Lower leg skin (tissue), 3 donors: ENCODE measurements around the gene PHIP.

Source experiments
- POLR2A ChIP-seq, 2 donors: fragments of 450-650 bp; IDR thresholded peaks; one replicate each; pipeline ENCODE4 v1.6.1; 2016 to 2017; ENCODE audit warnings: antibody characterized with exemption in 2 of 2, mild to moderate bottlenecking in 1 of 2, moderate library complexity in 1 of 2
- TF ChIP-seq, protein P1 (sequence below), 3 donors: fragments of 450-650 bp; IDR thresholded peaks; one replicate each; pipeline ENCODE4 v1.5.1; 2016; ENCODE audit warnings: antibody characterized with exemption in 3 of 3, mild to moderate bottlenecking in 3 of 3, moderate library complexity in 2 of 3

- TF ChIP-seq, protein P1, sequence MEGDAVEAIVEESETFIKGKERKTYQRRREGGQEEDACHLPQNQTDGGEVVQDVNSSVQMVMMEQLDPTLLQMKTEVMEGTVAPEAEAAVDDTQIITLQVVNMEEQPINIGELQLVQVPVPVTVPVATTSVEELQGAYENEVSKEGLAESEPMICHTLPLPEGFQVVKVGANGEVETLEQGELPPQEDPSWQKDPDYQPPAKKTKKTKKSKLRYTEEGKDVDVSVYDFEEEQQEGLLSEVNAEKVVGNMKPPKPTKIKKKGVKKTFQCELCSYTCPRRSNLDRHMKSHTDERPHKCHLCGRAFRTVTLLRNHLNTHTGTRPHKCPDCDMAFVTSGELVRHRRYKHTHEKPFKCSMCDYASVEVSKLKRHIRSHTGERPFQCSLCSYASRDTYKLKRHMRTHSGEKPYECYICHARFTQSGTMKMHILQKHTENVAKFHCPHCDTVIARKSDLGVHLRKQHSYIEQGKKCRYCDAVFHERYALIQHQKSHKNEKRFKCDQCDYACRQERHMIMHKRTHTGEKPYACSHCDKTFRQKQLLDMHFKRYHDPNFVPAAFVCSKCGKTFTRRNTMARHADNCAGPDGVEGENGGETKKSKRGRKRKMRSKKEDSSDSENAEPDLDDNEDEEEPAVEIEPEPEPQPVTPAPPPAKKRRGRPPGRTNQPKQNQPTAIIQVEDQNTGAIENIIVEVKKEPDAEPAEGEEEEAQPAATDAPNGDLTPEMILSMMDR (IDR thresholded peaks at IDR 0.05), result no peak
- TF ChIP-seq POLR2A (IDR thresholded peaks at IDR 0.05), result no peak
These were observed 5.3 kb downstream of the PHIP start for GRCh38 chr6:79072640-79073181.
